OCI-LY7 (cell line): Measurements from ENCODE around the gene PTPRJ. TPM values are rescaled to one million over a fixed set of nuclear protein-coding genes. Genes with fewer than 3 reads are reported as not detected.

Experiments
- BruUV-seq: library from RNA; stranded (reverse); fragments of 400-500 nt; replicated peaks from 2 replicates; lab custom pipeline; 2021; lab: Mats Ljungman, UMichigan
- CTCF ChIA-PET: fragments of 300-600 bp; sonication (Branson Sonifier 250); formaldehyde crosslinking; loops from one replicate; lab custom pipeline; 2022; ENCODE audit warnings: antibody characterized with exemption; ENCODE audit not compliant: unreplicated experiment; lab: Charles Lee
- POLR2A ChIA-PET: fragments of 300-600 bp; sonication (Branson Sonifier 250); formaldehyde crosslinking; loops from one replicate; lab custom pipeline; 2022; ENCODE audit warnings: antibody characterized with exemption; lab: Charles Lee
- DNase-seq: peaks from one replicate; pipeline ENCODE4 v3.0.0-alpha.2; 2015; ENCODE audit warnings: low spot score
- H2AFZ ChIP-seq: fragments of 200-600 bp; sonication (generic), shearing (Covaris generic); 2 replicates; pipeline ENCODE4 v1.6.1; 2014; ENCODE audit warnings: mild to moderate bottlenecking, antibody characterized with exemption, low read length, moderate library complexity
- H3K27ac ChIP-seq: fragments of 200-600 bp; sonication (generic); 2 replicates; pipeline ENCODE4 v1.5.1; 2014; ENCODE audit warnings: mixed run types, low read depth, mild to moderate bottlenecking, moderate library complexity, low read length, inconsistent platforms; ENCODE audit not compliant: poor library complexity, severe bottlenecking
- H3K36me3 ChIP-seq: fragments of 200-600 bp; sonication (generic); 2 replicates; pipeline ENCODE4 v1.6.1; 2014; ENCODE audit warnings: mild to moderate bottlenecking, antibody characterized with exemption, low read length, moderate library complexity, mixed read lengths; ENCODE audit not compliant: insufficient read depth
- H3K4me1 ChIP-seq: fragments of 200-600 bp; sonication (generic); 2 replicates; pipeline ENCODE4 v1.5.1; 2014; ENCODE audit warnings: mild to moderate bottlenecking, low read length; ENCODE audit not compliant: insufficient read depth, poor library complexity, severe bottlenecking
- H3K4me2 ChIP-seq: fragments of 200-600 bp; sonication (generic); 2 replicates; pipeline ENCODE4 v1.6.1; 2014; ENCODE audit warnings: mild to moderate bottlenecking, low read length
- H3K4me3 ChIP-seq: fragments of 200-600 bp; sonication (generic); 2 replicates; pipeline ENCODE4 v1.5.1; 2014; ENCODE audit warnings: mild to moderate bottlenecking, low read depth, low read length; ENCODE audit not compliant: poor library complexity, severe bottlenecking
- H3K79me2 ChIP-seq: fragments of 200-600 bp; sonication (generic); 2 replicates; pipeline ENCODE4 v1.6.1; 2016; ENCODE audit warnings: low read depth, mild to moderate bottlenecking, low read length, moderate library complexity, mixed read lengths; ENCODE audit not compliant: insufficient read depth
- H3K9me2 ChIP-seq: fragments of 200-600 bp; sonication (generic); 2 replicates; pipeline ENCODE4 v1.6.1; 2016; ENCODE audit warnings: mild to moderate bottlenecking, low read length, mixed read lengths; ENCODE audit not compliant: insufficient read depth
- H3K9me3 ChIP-seq: fragments of 200-600 bp; sonication (generic); 2 replicates; pipeline ENCODE4 v1.6.1; 2014; ENCODE audit warnings: mild to moderate bottlenecking, mixed run types, low read length, mixed read lengths
- H4K20me1 ChIP-seq: fragments of 200-600 bp; sonication (generic); 2 replicates; pipeline ENCODE4 v1.6.1; 2014; ENCODE audit warnings: mild to moderate bottlenecking, antibody characterized with exemption, low read length, moderate library complexity, mixed read lengths; ENCODE audit not compliant: insufficient read depth
- EZH2phosphoT487 ChIP-seq: fragments of 200-600 bp; sonication (generic); IDR thresholded peaks from 2 replicates; pipeline ENCODE4 v1.6.1; 2018; ENCODE audit warnings: low read depth, borderline replicate concordance, mild to moderate bottlenecking, mixed run types, antibody characterized with exemption, low read length, moderate library complexity, mixed read lengths
- intact Hi-C: fragments of 100-400 bp; cut with micrococcal nuclease; formaldehyde crosslinking; loops from one replicate; pipeline ENCODE4 v1.10.0; 2022; ENCODE audit not compliant: unreplicated experiment
- microRNA-seq: library from miRNA; unstranded; fragments of <30 nt; microRNA quantifications from one replicate; pipeline ENCODE4 v1.2.0, GENCODE V29; 2022; ENCODE audit warnings: borderline replicate concordance
- small RNA-seq: library from RNA; depleted of rRNA; stranded (forward); fragments of <200 nt; gene quantifications from one replicate; pipeline ENCODE3, GENCODE V24; 2014
- total RNA-seq, 2 experiments: library from RNA; depleted of rRNA in 1 of 2; stranded (reverse); fragments of >200 nt in 1 of 2; shearing (Covaris generic) in 1 of 2; gene quantifications; 2 replicates each; pipeline ENCODE4 v1.2.3, GENCODE V29; 2014 to 2022
- TF ChIP-seq, protein P1 (sequence below): fragments of 200-600 bp; sonication (generic); conservative IDR thresholded peaks from 2 replicates; pipeline ENCODE4 v1.5.1; 2014; ENCODE audit warnings: mild to moderate bottlenecking, antibody characterized with exemption, low read length, moderate library complexity, mixed read lengths

PTPRJ gene
- total RNA-seq, 2 experiments from 2014 or later, result 5.4 to 28.3 TPM

DNA sequence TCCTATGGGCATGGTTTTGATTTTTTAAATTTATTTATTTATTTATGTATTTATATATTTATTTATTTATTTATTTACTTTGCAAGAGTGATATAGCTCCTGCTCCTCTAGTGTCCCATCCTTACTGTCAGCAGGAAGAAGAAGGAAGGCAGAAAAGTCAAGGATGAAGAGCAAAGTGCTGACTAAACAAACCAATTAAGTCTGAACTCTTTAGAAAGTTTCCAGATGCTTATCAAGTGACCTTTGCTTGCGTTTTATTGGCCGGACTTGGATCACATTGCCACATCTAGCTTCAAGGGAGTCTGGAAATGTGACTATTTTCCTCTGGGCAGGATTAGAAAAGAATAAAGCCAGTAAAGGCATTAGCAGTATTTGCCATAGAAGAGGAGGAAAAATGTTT is 227.5 kb downstream of the PTPRJ start:
- ChIA-PET POLR2A (interaction anchor here (0.7 kb wide), 1 partner anchor 25 kb away, joined by 3 read pairs; no protein-coding TSS in a partner anchor), CTCF (no interaction called here)
- Histone ChIP-seq H3K9me2 (no peaks in the 10 kb centered on the region), H3K4me3 (no peak overlapping the region), H3K36me3 (no peaks in the 10 kb centered on the region), H2AFZ (no peak overlapping the region), H3K27ac (no peak overlapping the region), H3K4me2 (no peak overlapping the region), H3K79me2 (no peaks in the 10 kb centered on the region), H4K20me1 (no peaks in the 10 kb centered on the region), H3K4me1 (no peaks in the 10 kb centered on the region), H3K9me3 (no peaks in the 10 kb centered on the region)
- BruUV-seq, result no TSS peak
- no peak for DNase-seq
- intact Hi-C loops, result no loop called here
- TF ChIP-seq, protein P1, sequence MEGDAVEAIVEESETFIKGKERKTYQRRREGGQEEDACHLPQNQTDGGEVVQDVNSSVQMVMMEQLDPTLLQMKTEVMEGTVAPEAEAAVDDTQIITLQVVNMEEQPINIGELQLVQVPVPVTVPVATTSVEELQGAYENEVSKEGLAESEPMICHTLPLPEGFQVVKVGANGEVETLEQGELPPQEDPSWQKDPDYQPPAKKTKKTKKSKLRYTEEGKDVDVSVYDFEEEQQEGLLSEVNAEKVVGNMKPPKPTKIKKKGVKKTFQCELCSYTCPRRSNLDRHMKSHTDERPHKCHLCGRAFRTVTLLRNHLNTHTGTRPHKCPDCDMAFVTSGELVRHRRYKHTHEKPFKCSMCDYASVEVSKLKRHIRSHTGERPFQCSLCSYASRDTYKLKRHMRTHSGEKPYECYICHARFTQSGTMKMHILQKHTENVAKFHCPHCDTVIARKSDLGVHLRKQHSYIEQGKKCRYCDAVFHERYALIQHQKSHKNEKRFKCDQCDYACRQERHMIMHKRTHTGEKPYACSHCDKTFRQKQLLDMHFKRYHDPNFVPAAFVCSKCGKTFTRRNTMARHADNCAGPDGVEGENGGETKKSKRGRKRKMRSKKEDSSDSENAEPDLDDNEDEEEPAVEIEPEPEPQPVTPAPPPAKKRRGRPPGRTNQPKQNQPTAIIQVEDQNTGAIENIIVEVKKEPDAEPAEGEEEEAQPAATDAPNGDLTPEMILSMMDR, result no peak

DNA sequence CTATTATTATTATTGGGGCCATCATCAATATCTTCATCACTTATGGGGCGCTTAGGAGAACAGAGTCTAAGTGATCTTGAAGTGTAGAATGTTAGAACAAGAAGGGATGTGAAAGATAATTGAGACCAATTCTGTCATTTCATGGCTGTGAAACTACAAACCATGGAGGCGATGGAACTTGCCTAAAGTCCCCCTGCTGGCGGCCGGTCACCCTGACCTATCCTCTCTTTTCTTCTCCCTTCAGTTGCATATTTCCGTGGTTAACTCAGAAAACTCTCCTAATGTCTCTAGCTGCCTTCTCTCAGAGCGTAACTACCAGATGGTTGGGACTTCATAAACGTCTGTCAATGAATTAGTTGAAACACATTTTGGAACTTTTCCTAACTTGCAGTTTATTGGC is 229.7 kb downstream of the PTPRJ start:
- Histone ChIP-seq H3K9me3 (no peaks in the 10 kb centered on the region), H3K27ac (no peak overlapping the region), H3K79me2 (no peaks in the 10 kb centered on the region), H2AFZ (no peak overlapping the region), H3K4me1 (no peaks in the 10 kb centered on the region), H3K36me3 (no peaks in the 10 kb centered on the region), H3K4me3 (no peak overlapping the region), H4K20me1 (no peaks in the 10 kb centered on the region), H3K9me2 (no peaks in the 10 kb centered on the region), H3K4me2 (no peak overlapping the region)
- BruUV-seq, result no TSS peak
- ChIA-PET CTCF (no interaction called here), POLR2A (no interaction called here)
- DNase-seq, result no peak
- intact Hi-C loops, result no loop called here
- TF ChIP-seq, protein P1, result peak; percentile 42; the same call in 1 of the 2 replicates
- no peak for TF ChIP-seq EZH2phosphoT487

DNA sequence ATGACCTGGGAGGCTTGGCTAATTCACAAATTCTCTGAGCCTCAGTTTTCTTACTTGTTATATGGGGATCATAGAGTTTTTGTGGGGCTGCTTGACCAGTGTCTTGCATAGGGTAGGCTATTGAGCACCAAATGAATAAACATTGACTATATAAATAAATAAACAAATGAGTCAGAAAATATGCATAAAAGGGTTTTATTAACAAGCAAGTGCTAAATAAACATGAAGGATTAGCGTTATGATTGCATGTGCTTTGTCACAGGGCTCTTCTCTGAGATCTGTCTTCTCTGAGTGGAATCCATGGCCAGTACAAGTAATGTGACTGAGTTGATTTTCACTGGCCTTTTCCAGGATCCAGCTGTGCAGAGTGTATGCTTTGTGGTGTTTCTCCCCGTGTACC is 236.2 kb downstream of the PTPRJ start, which contains the start of gene OR4B1:
Gene OR4B1 (plus strand): TSS at position 301 of the 400 bp plus-strand sequence. CDS start 0 bp downstream, at position 301.
- CTCF ChIA-PET, result no interaction called here
- Histone ChIP-seq H3K9me2 (no peaks in the 10 kb centered on the region), H3K4me3 (no peak within 1 kb of the TSS), H3K79me2 (no peaks in the 10 kb centered on the region), H3K27ac (no peak within 1 kb of the TSS), H2AFZ (no peak within 1 kb of the TSS), H3K4me2 (no peak within 1 kb of the TSS), H3K9me3 (no peaks in the 10 kb centered on the region), H4K20me1 (no peaks in the 10 kb centered on the region), H3K4me1 (no peaks in the 10 kb centered on the region), H3K36me3 (no peaks in the 10 kb centered on the region)
- TF ChIP-seq, protein P1, result no peak
- no peak for TF ChIP-seq EZH2phosphoT487
- POLR2A ChIA-PET, result no interaction called here
- intact Hi-C loops, result no loop called here
- BruUV-seq, result no TSS peak
- DNase-seq, result no peak

Small RNAs within 50 kb of the gene (microRNA-seq; reads per million reads assigned to microRNA genes)
- 2.3 reads per million for gene MIR3161

Small RNAs within 50 kb of the gene (small RNA-seq; reads per million reads assigned to genes)
- not detected for gene MIR3161

Other genes with a start within 250 kb of the PTPRJ start
- 103 and 123 TPM in 2 replicates for gene FNBP4, start 213.2 kb upstream of the PTPRJ start, total RNA-seq (2014; rRNA removed; shearing (Covaris generic))
- gene FNBP4, start 213.2 kb upstream of the PTPRJ start, total RNA-seq (2022), result 160 and 176 TPM in 2 replicates
- 23.9 and 32.0 TPM in 2 replicates for gene NUP160, start 132.2 kb upstream of the PTPRJ start, total RNA-seq (2014; rRNA removed; shearing (Covaris generic))
- gene NUP160, start 132.2 kb upstream of the PTPRJ start, total RNA-seq (2022), result 65.6 and 70.6 TPM in 2 replicates
- gene OR4B1, start 236.3 kb downstream of the PTPRJ start, total RNA-seq (2014; rRNA removed; shearing (Covaris generic)), result not detected in 2 replicates
- gene OR4B1, start 236.3 kb downstream of the PTPRJ start, total RNA-seq (2022), result not detected in 2 replicates